Posterior vena cava (tissue), 2 donors: ENCODE measurements around the gene ATG4C. TPM values are rescaled to one million over a fixed set of nuclear protein-coding genes. Genes with fewer than 3 reads are reported as not detected.

Source experiments
- DNase-seq: peaks from one replicate; pipeline ENCODE4 v3.0.0-alpha.2; 2020; ENCODE audit warnings: low spot score
- intact Hi-C, 2 donors: fragments of 100-400 bp; cut with DNase I; formaldehyde crosslinking; loops; one replicate each; pipeline versions ENCODE4 v1.14.1 to v1.14.2; 2022 to 2023
- total RNA-seq, 2 donors: library from RNA; stranded (reverse); fragmentation: NEBNext Ultra II Directional; extraction: Animal tissue kit (Norgen Biotek cat#: 25700); gene quantifications; one replicate each; pipeline ENCODE4 v1.2.1, GENCODE V29; 2021
- donor health status: DM: yes; HTN: yes; CAD: no.
- donor health status: DM: yes; HTN: yes; CAD: no.

The ATG4C gene
- total RNA-seq, 2 donors from 2014 or later: 10.5 to 14.5 TPM

- intact Hi-C loops: no loop called here
- DNase-seq: no peak
Measured at GRCh38 chr1:62832276-62832675, 48.3 kb downstream of the ATG4C start.

GRCh38 chr1:62833529-62833928, 49.6 kb downstream of the ATG4C start:
- DNase-seq: no peak
- intact Hi-C loops: no loop called here

- no peak for DNase-seq
- intact Hi-C loops: no loop called here
Measured at GRCh38 chr1:62834400-62834961, 50.5 kb downstream of the ATG4C start.

- intact Hi-C loops: no loop called here
- no peak for DNase-seq
Measured at GRCh38 chr1:62836856-62837540, 53.1 kb downstream of the ATG4C start.

- DNase-seq: no peak
- intact Hi-C loops: no loop called here
Measured at GRCh38 chr1:62840555-62840954, 56.6 kb downstream of the ATG4C start.

GRCh38 chr1:62841587-62842169, 57.7 kb downstream of the ATG4C start:
- intact Hi-C loops: no loop called here
- DNase-seq: no peak

GRCh38 chr1:62844030-62844429, 60.1 kb downstream of the ATG4C start:
- DNase-seq: no peak
- intact Hi-C loops: no loop called here

GRCh38 chr1:62849031-62849430, 65.1 kb downstream of the ATG4C start:
- no peak for DNase-seq
- intact Hi-C loops: no loop called here

- no peak for DNase-seq
- intact Hi-C loops: no loop called here
Measured at GRCh38 chr1:62852253-62852652, 68.3 kb downstream of the ATG4C start.

- intact Hi-C loops: no loop called here
- DNase-seq: no peak
Measured at GRCh38 chr1:62856960-62857359, 73.0 kb downstream of the ATG4C start.

GRCh38 chr1:62869217-62869754, 85.4 kb downstream of the ATG4C start:
- intact Hi-C loops: no loop called here

GRCh38 chr1:62870148-62870547, 86.2 kb downstream of the ATG4C start:
- DNase-seq: no peak
- intact Hi-C loops: no loop called here

More at GRCh38 chr1:62869217-62869754, 85.4 kb downstream of the ATG4C start:
- no peak for DNase-seq

- intact Hi-C loops: no loop called here
- no peak for DNase-seq
Measured at GRCh38 chr1:62875676-62876075, 91.7 kb downstream of the ATG4C start.

GRCh38 chr1:62876535-62876934, 92.6 kb downstream of the ATG4C start:
- intact Hi-C loops: no loop called here
- no peak for DNase-seq

GRCh38 chr1:62877579-62877978, 93.6 kb downstream of the ATG4C start:
- no peak for DNase-seq
- intact Hi-C loops: no loop called here

GRCh38 chr1:62879962-62880361, 96.0 kb downstream of the ATG4C start:
- intact Hi-C loops: no loop called here
- DNase-seq: no peak

GRCh38 chr1:62882201-62883104, 98.5 kb downstream of the ATG4C start:
- DNase-seq: no peak
- intact Hi-C loops: no loop called here

- intact Hi-C loops: no loop called here
- DNase-seq: no peak
Measured at GRCh38 chr1:62884156-62884740, 100.3 kb downstream of the ATG4C start.

- DNase-seq: no peak
- intact Hi-C loops: no loop called here
Measured at GRCh38 chr1:62887799-62888507, 104.0 kb downstream of the ATG4C start.
